Skin epidermis (tissue), 12 donors: ENCODE data around the gene USP31.
A peak's percentile ranks its signal among the peaks of the same experiment; 100 is the strongest.
"Not testable (repeated sequence)": the region's sequence is repeated elsewhere in the genome, so short reads cannot be mapped to it uniquely, and the experiment has no call there.

Experiments used
- H3K27ac ChIP-seq, 21 experiments: fragments of 200-600 bp; sonication (generic) in 11 of 21; one replicate each; pipeline ENCODE4 v1.5.0; 2020; ENCODE audit warnings: mild to moderate bottlenecking in 3 of 21, inconsistent platforms in 2 of 21, moderate library complexity in 2 of 21
- H3K4me3 ChIP-seq, 7 experiments: fragments of 200-600 bp; sonication (generic) in 2 of 7; one replicate each; pipeline ENCODE4 v1.5.0; 2020; ENCODE audit warnings: inconsistent platforms in 2 of 7, mild to moderate bottlenecking in 2 of 7, moderate library complexity in 1 of 7

The USP31 gene

DNA sequence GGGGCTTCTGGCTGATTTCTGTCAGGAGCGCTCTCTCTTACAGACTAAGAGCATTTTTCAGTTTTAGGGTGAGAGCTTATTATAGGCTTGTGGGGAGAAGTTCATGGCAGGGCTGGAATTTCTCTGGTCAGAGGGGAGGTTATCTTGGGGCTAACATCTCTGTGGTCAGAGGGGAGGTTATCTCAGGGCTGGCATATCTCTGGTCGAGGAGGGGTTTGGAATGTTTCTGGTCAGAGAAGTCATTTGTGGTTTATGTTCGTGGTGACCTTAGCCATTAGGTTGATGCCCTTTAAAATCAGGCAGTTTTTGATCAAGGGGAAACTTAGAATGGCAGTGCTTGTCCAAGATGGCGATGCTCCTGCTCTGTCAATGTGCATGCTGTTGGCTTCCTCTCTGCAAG lies 10.8 kb upstream of the USP31 start:
- H3K4me3 ChIP-seq = no peak overlapping the region
- H3K27ac ChIP-seq = no peak overlapping the region

DNA sequence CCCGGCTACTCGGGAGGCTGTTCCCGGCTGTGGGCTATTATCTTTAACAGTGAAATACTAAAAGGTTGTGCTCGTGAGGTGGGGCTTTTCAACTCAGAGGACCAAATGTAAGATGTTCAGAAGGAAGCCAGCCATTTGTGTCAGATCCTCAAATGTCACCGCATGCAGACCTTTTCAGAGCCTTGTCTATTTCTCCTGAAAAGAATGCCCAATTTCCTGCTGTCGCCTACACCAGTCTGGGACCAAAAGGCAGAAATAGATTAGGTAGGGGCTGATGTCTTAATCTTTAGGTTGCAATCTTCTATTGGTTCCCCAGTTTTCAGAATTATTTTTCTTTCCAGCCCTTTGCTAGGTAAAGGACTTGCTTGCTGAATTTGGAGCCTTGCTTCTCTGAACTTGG lies 8.9 kb upstream of the USP31 start:
- no peak overlapping the region for H3K27ac ChIP-seq
- H3K4me3 ChIP-seq = no peak overlapping the region

DNA sequence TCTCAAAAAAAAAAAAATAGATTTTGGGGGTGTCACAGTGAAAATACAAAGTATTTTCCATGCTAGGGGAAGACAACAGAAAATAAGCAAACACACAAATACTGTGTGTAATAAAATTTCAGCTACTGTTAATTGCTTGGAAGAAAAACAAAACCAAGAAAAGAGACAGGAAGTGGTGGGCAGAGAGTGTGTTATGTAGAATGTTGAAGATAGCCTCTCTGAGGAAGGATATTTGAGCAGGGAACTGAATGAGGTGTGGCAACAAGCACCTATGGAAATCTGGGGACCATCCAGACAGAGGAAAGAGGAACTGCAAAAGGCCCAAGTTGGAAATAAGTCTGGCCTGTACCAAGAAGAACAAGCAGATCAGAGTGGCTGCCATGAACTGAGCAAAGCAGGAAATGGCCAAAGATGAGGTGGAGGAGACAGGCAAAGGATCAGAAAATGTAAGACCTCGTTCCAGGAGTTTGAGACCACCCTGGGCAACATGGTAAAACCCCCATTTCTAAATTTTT lies 7.8 kb upstream of the USP31 start:
- H3K27ac ChIP-seq = no peak overlapping the region

GRCh38 chr16:23156110-23156509 lies 6.9 kb upstream of the USP31 start:
- Histone ChIP-seq H3K27ac (no peak overlapping the region), H3K4me3 (no peak overlapping the region)

More for the DNA sequence above, 7.8 kb upstream of the USP31 start:
- no peak overlapping the region for H3K4me3 ChIP-seq

GRCh38 chr16:23155445-23156049 lies 6.3 kb upstream of the USP31 start:
- Histone ChIP-seq H3K27ac (no peak overlapping the region), H3K4me3 (no peak overlapping the region)

DNA sequence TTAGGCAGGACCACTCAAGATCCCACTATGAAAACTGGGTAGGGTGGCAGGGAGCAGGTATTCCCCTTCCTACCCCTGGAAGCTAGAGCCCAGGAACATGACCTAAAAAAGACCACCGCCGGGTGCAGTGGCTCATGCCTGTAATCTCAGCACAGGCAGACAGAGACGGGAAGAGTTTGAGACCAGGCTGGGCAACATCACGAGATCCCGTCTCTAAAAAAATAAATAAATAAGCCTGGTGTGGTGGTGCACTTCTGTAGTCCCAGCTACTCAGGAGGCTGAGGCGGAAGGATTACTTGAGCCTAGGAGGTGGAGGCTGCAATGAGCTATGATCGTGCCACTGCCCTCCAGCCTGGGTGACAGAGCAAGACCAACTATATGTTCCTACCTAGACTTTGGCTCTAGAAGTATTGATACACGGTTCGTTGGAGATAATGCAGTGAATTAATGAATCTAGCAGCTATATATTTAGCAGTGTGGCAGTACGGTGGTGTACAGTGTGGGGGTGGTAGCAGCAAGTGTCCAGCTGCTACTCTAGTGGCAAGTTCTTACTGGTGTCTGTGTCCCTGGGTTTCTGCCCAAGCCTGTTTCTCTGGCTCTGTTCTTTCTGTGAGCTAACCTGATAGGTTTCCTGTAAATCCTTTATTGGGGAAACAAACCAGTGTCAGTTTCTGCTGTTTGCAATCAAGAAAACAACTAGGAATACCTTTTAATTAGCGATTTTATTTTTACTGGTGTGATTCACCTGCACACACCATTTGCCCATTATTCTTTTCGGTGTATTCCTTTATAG lies 3.3 kb upstream of the USP31 start:
- peak overlapping the region in 1 of 21 experiments; percentile 5 for H3K27ac ChIP-seq
- H3K4me3 ChIP-seq = no peak overlapping the region

GRCh38 chr16:23149993-23150364 lies 727 bp upstream of the USP31 start:
- Histone ChIP-seq H3K27ac (peak overlapping the region in 5 of 21 experiments; percentile 15 to 62 (median 39)), H3K4me3 (peak overlapping the region; percentile 31 to 88 (median 65))

GRCh38 chr16:23148513-23149266 lies 562 bp downstream of the USP31 start:
- peak overlapping the region; percentile 42 to 89 (median 75) for H3K27ac ChIP-seq

GRCh38 chr16:23148166-23148512 lies 1.1 kb downstream of the USP31 start:
- H3K27ac ChIP-seq = peak overlapping the region in 19 of 21 experiments; percentile 52 to 89 (median 77)
- H3K4me3 ChIP-seq = peak overlapping the region; percentile 54 to 88 (median 74)

More at GRCh38 chr16:23148513-23149266, 562 bp downstream of the USP31 start:
- peak overlapping the region; percentile 54 to 88 (median 74) for H3K4me3 ChIP-seq

DNA sequence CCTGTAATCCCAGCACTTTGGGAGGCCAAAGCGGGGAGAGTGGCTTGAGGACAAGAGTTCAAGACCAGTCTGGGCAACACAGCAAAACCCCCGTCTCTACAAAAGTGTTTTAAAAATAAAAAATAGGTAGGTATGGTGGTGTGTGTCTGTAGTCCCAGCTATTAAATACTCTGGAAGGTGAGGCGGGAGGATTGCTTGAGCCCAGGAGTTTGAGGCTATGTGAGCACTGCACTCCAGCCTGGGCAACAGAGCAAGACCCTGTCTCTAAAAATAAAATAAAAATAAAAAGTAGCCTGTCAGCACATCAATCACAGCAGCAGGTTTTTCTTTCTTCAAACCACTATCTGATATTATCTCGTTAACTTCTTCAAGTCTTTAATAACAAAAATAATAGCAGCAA lies 1.6 kb downstream of the USP31 start:
- Histone ChIP-seq H3K27ac (peak overlapping the region in 4 of 21 experiments; percentile 5 to 89 (median 8)), H3K4me3 (peak overlapping the region in 5 of 7 experiments; percentile 63 to 88 (median 74))

DNA sequence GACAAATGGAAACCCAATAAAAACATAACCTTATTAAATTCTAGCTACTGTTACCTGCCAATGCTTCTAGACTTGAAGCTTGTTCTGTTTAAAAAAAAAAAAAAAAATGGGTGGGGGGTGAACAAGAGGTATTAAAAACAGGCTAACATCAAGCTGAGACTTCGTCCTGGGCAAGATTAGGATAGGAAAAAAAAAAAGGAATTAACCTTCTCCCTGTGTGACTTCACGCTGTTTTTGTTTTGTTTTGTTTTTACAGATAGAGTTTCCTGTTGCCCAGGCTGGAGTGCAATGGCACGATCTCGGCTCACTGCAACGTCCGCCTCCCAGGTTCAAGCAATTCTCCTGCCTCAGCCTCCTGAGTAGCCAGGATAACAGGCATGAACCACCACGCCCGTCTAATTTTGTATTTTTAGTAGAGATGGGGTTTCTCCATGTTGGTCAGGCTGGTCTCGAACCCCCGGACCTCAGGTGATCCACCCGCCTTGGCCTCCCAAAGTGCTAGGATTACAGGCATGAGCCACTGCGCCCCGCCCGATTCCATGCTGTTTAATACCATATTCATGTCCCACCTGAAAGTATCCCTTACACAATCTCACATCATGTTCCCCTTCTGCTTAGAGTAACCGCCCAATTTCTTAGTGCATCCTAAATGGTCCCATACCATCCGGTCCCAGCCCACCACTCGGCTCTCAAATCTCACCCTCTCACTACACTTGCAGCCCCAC lies 2.2 kb downstream of the USP31 start:
- peak overlapping the region in 4 of 7 experiments; percentile 9 to 88 (median 76) for H3K4me3 ChIP-seq
- H3K27ac ChIP-seq = peak overlapping the region in 5 of 21 experiments; percentile 5 to 89 (median 14)

DNA sequence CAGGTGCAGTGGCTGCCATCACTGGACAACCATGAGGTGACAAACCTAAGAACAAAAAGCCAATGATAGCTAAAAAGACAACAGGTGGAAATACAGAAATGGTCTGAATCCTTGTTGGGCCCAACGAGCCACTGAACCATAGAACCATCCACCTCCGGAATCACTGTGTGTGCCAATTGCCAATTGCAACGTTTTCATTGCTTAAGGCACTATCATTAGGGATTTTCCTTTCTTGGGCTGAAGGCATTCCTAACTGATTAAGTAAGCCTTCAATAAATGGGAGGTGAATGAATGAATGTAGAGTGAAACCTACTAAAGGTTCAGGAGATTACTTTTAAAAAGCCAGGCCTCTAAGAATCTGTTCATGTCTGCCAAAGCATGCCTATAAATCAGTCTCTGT lies 3.6 kb downstream of the USP31 start:
- H3K4me3 ChIP-seq = no peak overlapping the region
- peak overlapping the region in 12 of 21 experiments; percentile 5 to 89 (median 56) for H3K27ac ChIP-seq

DNA sequence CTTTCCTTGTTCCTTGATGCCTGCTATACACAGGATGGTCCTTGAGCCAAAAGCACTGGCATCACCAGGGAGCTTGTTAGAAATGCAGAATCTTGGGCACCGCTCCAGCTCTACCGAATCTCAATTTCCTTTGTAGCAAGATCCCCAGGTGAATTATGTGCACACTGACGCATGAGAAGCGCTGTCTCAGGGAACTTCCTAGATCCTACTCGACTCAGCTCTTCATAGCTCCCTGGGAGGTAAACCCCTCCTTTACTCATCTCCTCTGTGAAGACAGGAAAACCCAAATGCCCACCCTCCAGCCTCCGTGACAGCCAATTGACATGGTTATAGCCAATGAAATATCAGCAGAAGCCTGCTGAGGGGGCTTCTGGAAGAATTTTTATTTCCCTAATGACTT lies 4.1 kb downstream of the USP31 start:
- no peak overlapping the region for H3K4me3 ChIP-seq
- peak overlapping the region in 11 of 21 experiments; percentile 1 to 89 (median 53) for H3K27ac ChIP-seq

GRCh38 chr16:23144393-23144792 lies 4.9 kb downstream of the USP31 start:
- H3K27ac ChIP-seq = peak overlapping the region in 1 of 21 experiments; percentile 71
- H3K4me3 ChIP-seq = not testable (repeated sequence)

- H3K27ac ChIP-seq = no peak overlapping the region
- no peak overlapping the region for H3K4me3 ChIP-seq
Observed at GRCh38 chr16:23143391-23143790, 5.9 kb downstream of the USP31 start.

DNA sequence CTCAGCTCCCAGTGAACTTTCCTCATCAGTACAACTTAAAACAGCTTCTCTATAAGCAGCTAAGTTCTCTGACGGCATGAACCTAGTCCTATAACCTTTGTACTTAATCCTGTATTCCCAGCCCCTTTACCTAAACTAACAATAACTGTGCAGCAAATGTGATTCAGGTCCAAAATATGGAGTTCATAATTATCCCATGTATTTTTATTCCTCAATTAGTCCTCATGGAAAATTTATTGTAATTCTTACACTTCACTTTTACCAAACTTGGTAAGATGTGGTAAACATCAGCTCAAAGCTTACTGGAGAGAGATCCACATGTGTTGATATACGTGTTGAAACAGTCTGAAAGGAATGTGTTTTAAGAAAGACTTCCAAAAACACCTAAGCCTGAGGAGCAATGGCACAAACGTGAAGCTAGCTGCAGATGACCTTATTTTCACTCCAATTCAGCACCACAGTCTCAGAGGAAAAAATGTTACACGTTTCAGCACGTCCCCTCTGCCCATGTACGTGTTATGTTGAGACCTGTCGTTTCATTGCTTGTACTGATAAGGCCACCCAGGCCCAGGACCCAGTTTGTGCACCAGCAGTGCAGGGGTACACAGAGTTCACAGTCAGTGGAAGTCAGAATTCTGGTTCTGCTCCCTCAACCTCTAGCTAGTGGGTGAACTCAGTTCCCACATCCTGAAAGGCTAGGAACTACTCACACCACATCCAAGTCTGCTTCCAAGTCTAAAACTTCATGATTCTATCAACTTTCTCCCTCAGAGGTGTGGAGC lies 7.1 kb downstream of the USP31 start:
- no peak overlapping the region for H3K4me3 ChIP-seq
- peak overlapping the region in 9 of 21 experiments; percentile 10 to 73 (median 60) for H3K27ac ChIP-seq

DNA sequence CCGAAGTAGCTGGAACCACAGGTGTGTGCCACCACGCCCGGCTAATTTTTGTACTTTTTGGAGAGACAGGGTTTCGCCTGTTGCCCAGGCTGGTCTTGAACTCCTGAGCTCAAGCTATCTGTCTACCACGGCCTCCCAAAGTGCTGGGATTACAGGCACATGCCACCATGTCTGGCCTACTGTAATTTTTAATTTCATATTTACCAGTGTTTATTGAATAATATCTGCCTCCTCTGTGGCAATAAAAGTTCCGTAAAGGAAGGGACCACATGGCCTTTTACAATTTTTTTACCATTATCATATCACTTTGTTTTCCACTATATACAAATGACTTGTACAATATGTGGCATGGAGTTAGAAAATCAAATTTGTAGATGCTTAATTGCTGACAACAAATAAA lies 7.8 kb downstream of the USP31 start:
- Histone ChIP-seq H3K4me3 (no peak overlapping the region), H3K27ac (peak overlapping the region in 13 of 21 experiments; percentile 2 to 73 (median 52))

GRCh38 chr16:23141033-23141432 lies 8.2 kb downstream of the USP31 start:
- Histone ChIP-seq H3K27ac (peak overlapping the region in 12 of 21 experiments; percentile 2 to 73 (median 56)), H3K4me3 (no peak overlapping the region)

DNA sequence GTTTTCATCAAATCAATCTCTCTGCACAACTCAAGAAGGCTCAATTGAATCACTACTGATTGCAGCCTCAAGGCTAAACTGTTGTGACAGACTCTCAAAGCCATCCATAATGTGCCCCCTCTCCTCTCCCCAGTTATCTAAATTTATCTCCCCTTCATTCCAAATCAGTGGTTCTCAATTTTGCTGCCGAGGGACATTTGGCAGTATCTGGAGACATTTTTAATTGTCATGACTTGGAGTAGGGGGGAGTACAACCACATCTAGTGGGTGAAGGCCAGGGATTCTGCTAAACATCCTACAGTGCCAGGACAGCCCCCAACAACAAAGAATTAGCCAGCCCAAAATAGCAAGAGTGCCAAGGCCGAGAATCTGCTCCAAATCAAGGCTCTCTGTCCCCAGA lies 9.1 kb downstream of the USP31 start:
- peak overlapping the region in 1 of 21 experiments; percentile 57 for H3K27ac ChIP-seq

More for the DNA sequence above, 9.1 kb downstream of the USP31 start:
- H3K4me3 ChIP-seq = no peak overlapping the region
